HEK293 (cell line): Measurements from ENCODE around the gene DPEP1.

Source experiments
- CTCF ChIA-PET: fragments of 350-600 bp; formaldehyde crosslinking; extraction: SDS; loops from one replicate; lab custom pipeline; 2021; ENCODE audit warnings: antibody characterized with exemption; lab: Yijun Ruan, JAX
- POLR2A ChIA-PET: fragments of 300-600 bp; formaldehyde crosslinking; extraction: SDS; loops from one replicate; lab custom pipeline; 2020; ENCODE audit warnings: antibody characterized with exemption, inconsistent platforms; lab: Yijun Ruan, JAX
- H3K27ac ChIP-seq: fragments of 200-500 bp; sonication (Bioruptor generic); 2 replicates; pipeline ENCODE4 v1.5.1; 2014; ENCODE audit warnings: low read depth, low read length, control low read depth, inconsistent platforms; ENCODE audit errors: extremely low read depth
- H3K36me3 ChIP-seq, 2 experiments: fragments of 200-500 bp in 1 of 2; sonication (Bioruptor generic) in 1 of 2; 1 replicate in 1 of 2; 2 replicates in 1 of 2; pipeline ENCODE4 v1.5.1; 2014 to 2017; ENCODE audit warnings: inconsistent platforms in 2 of 2, low read length in 2 of 2; ENCODE audit not compliant: control insufficient read depth in 2 of 2, insufficient read depth in 1 of 2
- H3K4me1 ChIP-seq: fragments of 200-500 bp; sonication (Bioruptor generic); 2 replicates; pipeline ENCODE4 v1.5.1; 2014; ENCODE audit warnings: mild to moderate bottlenecking, low read length, inconsistent platforms; ENCODE audit not compliant: control insufficient read depth, insufficient read depth
- H3K4me3 ChIP-seq: 2 replicates; pipeline ENCODE4 v1.5.1; 2011; ENCODE audit warnings: low read depth, mild to moderate bottlenecking, control low read depth, low read length, moderate library complexity
- H3K9me3 ChIP-seq: fragments of 200-500 bp; sonication (Bioruptor generic); 2 replicates; pipeline ENCODE4 v1.5.1; 2014; ENCODE audit warnings: low read depth, low read length, inconsistent platforms; ENCODE audit not compliant: control insufficient read depth, insufficient read depth
- EGR2 ChIP-seq: fragments of 450-650 bp; formaldehyde crosslinking; IDR thresholded peaks from 2 replicates; pipeline ENCODE4 v1.5.1; 2016; ENCODE audit warnings: low read depth, missing biosample characterization, missing genetic modification characterization
- ELK4 ChIP-seq: IDR thresholded peaks from 2 replicates; pipeline ENCODE4 v1.6.1; 2011; ENCODE audit warnings: mild to moderate bottlenecking, low read depth, low read length, borderline replicate concordance
- GLI4 ChIP-seq: fragments of 450-650 bp; formaldehyde crosslinking; IDR thresholded peaks from 2 replicates; pipeline ENCODE4 v1.5.1; 2016; ENCODE audit warnings: missing biosample characterization, missing genetic modification characterization
- GLIS1 ChIP-seq: fragments of 450-650 bp; formaldehyde crosslinking; IDR thresholded peaks from 2 replicates; pipeline ENCODE4 v1.5.1; 2016; ENCODE audit warnings: missing biosample characterization, missing genetic modification characterization
- GLIS2 ChIP-seq: fragments of 450-650 bp; formaldehyde crosslinking; IDR thresholded peaks from 2 replicates; pipeline ENCODE4 v1.5.1; 2016; ENCODE audit warnings: missing biosample characterization, missing genetic modification characterization
- HOXC10 ChIP-seq: sonication (generic); formaldehyde crosslinking; IDR thresholded peaks from 2 replicates; pipeline ENCODE4 v1.8.1; 2023; ENCODE audit warnings: mild to moderate bottlenecking, missing genetic modification reagents
- INSM2 ChIP-seq: fragments of 450-650 bp; formaldehyde crosslinking; IDR thresholded peaks from 2 replicates; pipeline ENCODE4 v1.5.1; 2016; ENCODE audit warnings: missing biosample characterization, missing genetic modification characterization
- MEIS1 ChIP-seq: sonication (generic); formaldehyde crosslinking; IDR thresholded peaks from 2 replicates; pipeline ENCODE4 v1.8.1; 2022; ENCODE audit warnings: missing genetic modification reagents, mild to moderate bottlenecking, borderline replicate concordance
- SCRT2 ChIP-seq: fragments of 450-650 bp; formaldehyde crosslinking; IDR thresholded peaks from 2 replicates; pipeline ENCODE4 v1.5.1; 2016; ENCODE audit warnings: missing biosample characterization, missing genetic modification characterization
- ZBTB26 ChIP-seq: fragments of 450-650 bp; formaldehyde crosslinking; optimal IDR thresholded peaks from 2 replicates; pipeline ENCODE3; 2016; ENCODE audit warnings: missing biosample characterization, mild to moderate bottlenecking, missing genetic modification characterization
- ZFHX2 ChIP-seq: fragments of 450-650 bp; formaldehyde crosslinking; conservative IDR thresholded peaks from 2 replicates; pipeline ENCODE4 v1.5.1; 2016; ENCODE audit warnings: missing biosample characterization, missing genetic modification characterization
- ZNF10 ChIP-seq: fragments of 450-650 bp; formaldehyde crosslinking; IDR thresholded peaks from 2 replicates; pipeline ENCODE4 v1.5.1; 2017; ENCODE audit warnings: missing biosample characterization, missing genetic modification characterization
- ZNF114 ChIP-seq: fragments of 450-650 bp; formaldehyde crosslinking; IDR thresholded peaks from 2 replicates; pipeline ENCODE4 v1.5.0; 2017; ENCODE audit warnings: missing biosample characterization, missing genetic modification characterization
- ZNF121 ChIP-seq: fragments of 450-650 bp; formaldehyde crosslinking; IDR thresholded peaks from 2 replicates; pipeline ENCODE4 v1.5.1; 2016; ENCODE audit warnings: missing biosample characterization, missing genetic modification characterization
- ZNF146 ChIP-seq: fragments of 450-650 bp; formaldehyde crosslinking; IDR thresholded peaks from 2 replicates; pipeline ENCODE4 v1.5.1; 2016; ENCODE audit warnings: missing biosample characterization, missing genetic modification characterization
- ZNF302 ChIP-seq: fragments of 450-650 bp; formaldehyde crosslinking; IDR thresholded peaks from 2 replicates; pipeline ENCODE4 v1.5.1; 2016; ENCODE audit warnings: missing biosample characterization, missing genetic modification characterization, low read depth
- ZNF341 ChIP-seq: fragments of 450-650 bp; formaldehyde crosslinking; IDR thresholded peaks from 2 replicates; pipeline ENCODE4; 2016; ENCODE audit warnings: low read depth, missing biosample characterization, missing genetic modification characterization
- ZNF366 ChIP-seq: fragments of 450-650 bp; formaldehyde crosslinking; conservative IDR thresholded peaks from 2 replicates; pipeline ENCODE4 v1.5.1; 2016; ENCODE audit warnings: missing biosample characterization, missing genetic modification characterization
- ZNF433 ChIP-seq: fragments of 450-650 bp; formaldehyde crosslinking; IDR thresholded peaks from 2 replicates; pipeline ENCODE4 v1.5.1; 2016; ENCODE audit warnings: missing biosample characterization, missing genetic modification characterization, low read depth
- ZNF501 ChIP-seq: fragments of 450-650 bp; formaldehyde crosslinking; IDR thresholded peaks from 2 replicates; pipeline ENCODE4 v1.5.1; 2016; ENCODE audit warnings: missing biosample characterization, missing genetic modification characterization
- ZNF585B ChIP-seq: fragments of 450-650 bp; formaldehyde crosslinking; IDR thresholded peaks from 2 replicates; pipeline ENCODE4 v1.5.1; 2016; ENCODE audit warnings: missing biosample characterization, missing genetic modification characterization
- ZNF777 ChIP-seq: fragments of 450-650 bp; formaldehyde crosslinking; IDR thresholded peaks from 2 replicates; pipeline ENCODE4 v1.5.1; 2017; ENCODE audit warnings: missing biosample characterization, missing genetic modification characterization, borderline replicate concordance
- ZSCAN16 ChIP-seq: fragments of 450-650 bp; formaldehyde crosslinking; IDR thresholded peaks from 2 replicates; pipeline ENCODE4 v1.5.1; 2016; ENCODE audit warnings: missing biosample characterization, missing genetic modification characterization
- TF ChIP-seq, protein P1 (sequence below): fragments of 450-650 bp; formaldehyde crosslinking; IDR thresholded peaks from 2 replicates; pipeline ENCODE4 v1.5.1; 2016; ENCODE audit warnings: missing biosample characterization, missing genetic modification characterization

DPEP1 gene

GRCh38 chr16:89600427-89600826 lies 13.0 kb upstream of the DPEP1 start (continued):
- no peak for TF ChIP-seq ZNF501 (tag by site-specific recombination)
- no peak for TF ChIP-seq ZNF146 (tag by site-specific recombination)
- TF ChIP-seq EGR2 (tag by site-specific recombination) = peak; percentile 71; the same call in 1 of the 2 replicates
- TF ChIP-seq SCRT2 (tag by site-specific recombination) = peak; percentile 71
- no peak for TF ChIP-seq ZNF121
- no peak for TF ChIP-seq ZNF777 (tag by site-specific recombination)
- peak; percentile 79 for TF ChIP-seq ZFHX2
- no peak for TF ChIP-seq ZNF433 (tag by site-specific recombination)
- TF ChIP-seq ZNF114 (tag by site-specific recombination) = no peak
- no peak for TF ChIP-seq HOXC10 (CRISPR knock-in tag)

GRCh38 chr16:89600956-89601355 lies 12.5 kb upstream of the DPEP1 start:
- ChIA-PET POLR2A (interaction anchor here (1.7 kb wide), 1 partner anchor 36 kb away, joined by 4 read pairs; no protein-coding TSS in a partner anchor), CTCF (interaction anchor here (1.6 to 2.4 kb wide), 2 partner anchors 14 to 40 kb away, joined by 3 to 18 read pairs; no protein-coding TSS in a partner anchor)
- Histone ChIP-seq H3K9me3 (no peaks in the 10 kb centered on the region), H3K4me3 (no peak overlapping the region), H3K27ac (no peak overlapping the region), H3K36me3 (no peaks in the 10 kb centered on the region), H3K4me1 (no peaks in the 10 kb centered on the region)
- no peak for TF ChIP-seq ZNF585B
- no peak for TF ChIP-seq ZNF302 (tag by site-specific recombination)
- 0 out of 2 replicates have a peak, but pooled peaks have one; percentile 13 for TF ChIP-seq GLIS1 (tag by site-specific recombination)

DNA sequence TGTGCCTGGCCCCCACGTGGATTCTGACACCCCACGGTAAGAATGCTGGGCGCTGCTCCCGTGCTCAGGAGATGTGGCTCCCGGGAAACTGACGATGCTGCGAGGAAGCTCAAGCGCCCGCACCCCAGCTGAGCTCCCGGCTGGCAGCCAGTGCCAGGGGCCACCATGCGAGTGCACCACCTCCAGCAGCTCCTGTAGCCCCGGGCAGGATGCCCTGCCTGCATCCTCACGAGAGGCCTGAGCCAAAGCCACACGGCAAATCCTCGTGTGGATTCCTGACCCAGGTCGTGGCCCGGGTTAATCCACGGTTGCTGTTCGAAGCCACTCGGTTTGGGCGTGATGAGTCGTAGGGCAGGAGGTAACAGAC lies 11.6 kb upstream of the DPEP1 start:
- Histone ChIP-seq H3K27ac (no peak overlapping the region), H3K4me1 (no peaks in the 10 kb centered on the region)
- CTCF ChIA-PET = interaction anchor here (1.6 kb wide), 1 partner anchor 13 kb away, joined by 3 read pairs; no protein-coding TSS in a partner anchor

GRCh38 chr16:89602273-89602951 lies 11.0 kb upstream of the DPEP1 start:
- no peaks in the 10 kb centered on the region for H3K4me1 ChIP-seq
- H3K4me3 ChIP-seq = no peak overlapping the region; the same call in 1 of the 2 replicates
- no peaks in the 10 kb centered on the region for H3K36me3 ChIP-seq
- ChIA-PET POLR2A (interaction anchor here (0.8 to 1.7 kb wide), 3 partner anchors 37 to 98 kb away, joined by 4 read pairs; partner anchors contain the start of gene CDK10), CTCF (interaction anchor here (0.6 to 1.6 kb wide), 3 partner anchors 12 to 435 kb away, joined by 3 to 4 read pairs (median 3); no protein-coding TSS in a partner anchor)
- no peaks in the 10 kb centered on the region for H3K9me3 ChIP-seq
- H3K27ac ChIP-seq = no peak overlapping the region
- TF ChIP-seq, protein P1, sequence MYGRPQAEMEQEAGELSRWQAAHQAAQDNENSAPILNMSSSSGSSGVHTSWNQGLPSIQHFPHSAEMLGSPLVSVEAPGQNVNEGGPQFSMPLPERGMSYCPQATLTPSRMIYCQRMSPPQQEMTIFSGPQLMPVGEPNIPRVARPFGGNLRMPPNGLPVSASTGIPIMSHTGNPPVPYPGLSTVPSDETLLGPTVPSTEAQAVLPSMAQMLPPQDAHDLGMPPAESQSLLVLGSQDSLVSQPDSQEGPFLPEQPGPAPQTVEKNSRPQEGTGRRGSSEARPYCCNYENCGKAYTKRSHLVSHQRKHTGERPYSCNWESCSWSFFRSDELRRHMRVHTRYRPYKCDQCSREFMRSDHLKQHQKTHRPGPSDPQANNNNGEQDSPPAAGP (tag by site-specific recombination) = 0 out of 2 replicates have a peak, but pooled peaks have one; percentile 25
- TF ChIP-seq ZSCAN16 (tag by site-specific recombination) (peak; percentile 90), ZFHX2 (peak; percentile 93), GLI4 (tag by site-specific recombination) (no peak), ZNF366 (tag by site-specific recombination) (0 out of 2 replicates have a peak, but pooled peaks have one; percentile 16), HOXC10 (CRISPR knock-in tag) (no peak), ZBTB26 (tag by site-specific recombination) (no peak), ELK4 (no peak), ZNF10 (tag by site-specific recombination) (0 out of 2 replicates have a peak, but pooled peaks have one; percentile 30), ZNF341 (tag by site-specific recombination) (peak; percentile 96)

More for the DNA sequence above, 11.6 kb upstream of the DPEP1 start:
- TF ChIP-seq MEIS1 (CRISPR knock-in tag) = no peak
- peak; percentile 35; the same call in 1 of the 2 replicates for TF ChIP-seq GLIS2 (tag by site-specific recombination)
- no peak for TF ChIP-seq INSM2 (tag by site-specific recombination)
- no peak overlapping the region for H3K4me3 ChIP-seq
- H3K9me3 ChIP-seq = no peaks in the 10 kb centered on the region
- H3K36me3 ChIP-seq = no peaks in the 10 kb centered on the region
- POLR2A ChIA-PET = interaction anchor here (0.8 to 1.7 kb wide), 2 partner anchors 36 to 99 kb away, joined by 4 read pairs; no protein-coding TSS in a partner anchor
